Measurements from ENCODE around the gene EIF5A. TPM values are rescaled to one million over a fixed set of nuclear protein-coding genes. Genes with fewer than 3 reads are reported as not detected.

EIF5A gene
- polyA plus RNA-seq, 4 donors = 238 to 606 (median 340) TPM

- Histone ChIP-seq H3K4me1 (ENCODE audit: control insufficient read depth in 3 of 3, insufficient read depth in 2 of 3, low read depth in 1 of 3, low read length in 2 of 3) (peaks cover 5 to 27% (median 9%) of the 10 kb centered on the region in 3 donors), H3K36me3 (ENCODE audit: control insufficient read depth in 3 of 3, insufficient read depth in 2 of 3, low read depth in 1 of 3, low read length in 3 of 3) (peaks cover 7 to 74% (median 26%) of the 10 kb centered on the region in 3 donors), H3K27ac (ENCODE audit: low read depth in 1 of 3, low read length in 2 of 3) (peak overlapping the region in 2 of 3 donors; percentile 85 to 93), H3K9me3 (ENCODE audit: control insufficient read depth in 2 of 2, insufficient read depth in 1 of 2, low read depth in 1 of 2, low read length in 1 of 2) (no peaks in the 10 kb centered on the region), H3K4me3 (ENCODE audit: low read depth in 1 of 3, low read length in 3 of 3) (peak overlapping the region; percentile 79 to 99 (median 97)), H3K27me3 (ENCODE audit: control insufficient read depth in 3 of 3, insufficient read depth in 3 of 3, low read length in 3 of 3) (no peaks in the 10 kb centered on the region)
- FAIRE-seq (no peak), DNase-seq (no peak)
- WGBS, 3 donors = 36 to 44% (median 44%) methylated on average over 9 of the region's 9 CpGs
Observed at GRCh38 chr17:7313890-7314718, 6.7 kb downstream of the EIF5A start.

- DNase-seq = peak; percentile 90 to 98
- H3K4me3 ChIP-seq (ENCODE audit: low read depth in 1 of 3, low read length in 3 of 3) = peak within 1 kb of the TSS; percentile 79 to 99 (median 97)
- H3K4me1 ChIP-seq (ENCODE audit: control insufficient read depth in 3 of 3, insufficient read depth in 2 of 3, low read depth in 1 of 3, low read length in 2 of 3) = peaks cover 4 to 19% (median 5%) of the 10 kb centered on the region in 3 donors
- no peak for FAIRE-seq
- H3K36me3 ChIP-seq (ENCODE audit: control insufficient read depth in 3 of 3, insufficient read depth in 2 of 3, low read depth in 1 of 3, low read length in 3 of 3) = peaks cover 7 to 70% (median 22%) of the 10 kb centered on the region in 3 donors
- WGBS, 3 donors = 0 to 1% (median 0%) methylated on average over 51 to 95 of the region's 95 CpGs
- peak within 1 kb of the TSS; percentile 93 to 95 (median 93) for H3K27ac ChIP-seq (ENCODE audit: low read depth in 1 of 3, low read length in 2 of 3)
- H3K27me3 ChIP-seq (ENCODE audit: control insufficient read depth in 3 of 3, insufficient read depth in 3 of 3, low read length in 3 of 3) = no peaks in the 10 kb centered on the region
- H3K9me3 ChIP-seq (ENCODE audit: control insufficient read depth in 2 of 2, insufficient read depth in 1 of 2, low read depth in 1 of 2, low read length in 1 of 2) = no peaks in the 10 kb centered on the region
Observed at GRCh38 chr17:7314719-7315569, 7.5 kb downstream of the EIF5A start, which contains the start of gene GPS2. GPS2 (minus strand) TSS chr17:7315360; CDS start chr17:7315052, 308 bp downstream.

- WGBS, 3 donors = 19 to 37% (median 31%) methylated on average over 30 of the region's 30 CpGs
- Histone ChIP-seq H3K27ac (ENCODE audit: low read depth in 1 of 3, low read length in 2 of 3) (peak overlapping the region; percentile 93 to 95 (median 93)), H3K36me3 (ENCODE audit: control insufficient read depth in 3 of 3, insufficient read depth in 2 of 3, low read depth in 1 of 3, low read length in 3 of 3) (peaks cover 7 to 74% (median 18%) of the 10 kb centered on the region in 3 donors), H3K4me1 (ENCODE audit: control insufficient read depth in 3 of 3, insufficient read depth in 2 of 3, low read depth in 1 of 3, low read length in 2 of 3) (peaks cover 3 to 16% (median 3%) of the 10 kb centered on the region in 3 donors), H3K9me3 (ENCODE audit: control insufficient read depth in 2 of 2, insufficient read depth in 1 of 2, low read depth in 1 of 2, low read length in 1 of 2) (no peaks in the 10 kb centered on the region), H3K4me3 (ENCODE audit: low read depth in 1 of 3, low read length in 3 of 3) (peak overlapping the region; percentile 79 to 99 (median 97)), H3K27me3 (ENCODE audit: control insufficient read depth in 3 of 3, insufficient read depth in 3 of 3, low read length in 3 of 3) (no peaks in the 10 kb centered on the region)
- FAIRE-seq (no peak), DNase-seq (no peak)
Observed at GRCh38 chr17:7315570-7316235, 8.3 kb downstream of the EIF5A start.

GRCh38 chr17:7317161-7317803 is 9.9 kb downstream of the EIF5A start:
- H3K27me3 ChIP-seq (ENCODE audit: control insufficient read depth in 3 of 3, insufficient read depth in 3 of 3, low read length in 3 of 3) = no peaks in the 10 kb centered on the region
- no peaks in the 10 kb centered on the region for H3K9me3 ChIP-seq (ENCODE audit: control insufficient read depth in 2 of 2, insufficient read depth in 1 of 2, low read depth in 1 of 2, low read length in 1 of 2)
- DNase-seq (no peak), FAIRE-seq (no peak)
- H3K4me3 ChIP-seq (ENCODE audit: low read depth in 1 of 3, low read length in 3 of 3) = no peak overlapping the region
- H3K4me1 ChIP-seq (ENCODE audit: control insufficient read depth in 3 of 3, insufficient read depth in 2 of 3, low read depth in 1 of 3, low read length in 2 of 3) = peaks cover 3 to 16% (median 3%) of the 10 kb centered on the region in 3 donors
- no peak overlapping the region for H3K27ac ChIP-seq (ENCODE audit: low read depth in 1 of 3, low read length in 2 of 3)
- 88 to 89% (median 88%) methylated on average over 16 of the region's 16 CpGs for WGBS, 3 donors
- H3K36me3 ChIP-seq (ENCODE audit: control insufficient read depth in 3 of 3, insufficient read depth in 2 of 3, low read depth in 1 of 3, low read length in 3 of 3) = peaks cover 7 to 76% (median 14%) of the 10 kb centered on the region in 3 donors

GRCh38 chr17:7318121-7318860 is 10.9 kb downstream of the EIF5A start:
- WGBS, 3 donors = 52 to 82% (median 67%) methylated on average over 12 to 13 of the region's 13 CpGs
- FAIRE-seq (no peak), DNase-seq (peak in 1 of 2 donors; percentile 43)
- Histone ChIP-seq H3K27me3 (ENCODE audit: control insufficient read depth in 3 of 3, insufficient read depth in 3 of 3, low read length in 3 of 3) (no peaks in the 10 kb centered on the region), H3K4me1 (ENCODE audit: control insufficient read depth in 3 of 3, insufficient read depth in 2 of 3, low read depth in 1 of 3, low read length in 2 of 3) (peaks cover 3 to 16% (median 3%) of the 10 kb centered on the region in 3 donors), H3K36me3 (ENCODE audit: control insufficient read depth in 3 of 3, insufficient read depth in 2 of 3, low read depth in 1 of 3, low read length in 3 of 3) (peaks cover 8 to 76% (median 10%) of the 10 kb centered on the region in 3 donors), H3K9me3 (ENCODE audit: control insufficient read depth in 2 of 2, insufficient read depth in 1 of 2, low read depth in 1 of 2, low read length in 1 of 2) (no peaks in the 10 kb centered on the region), H3K27ac (ENCODE audit: low read depth in 1 of 3, low read length in 2 of 3) (no peak overlapping the region), H3K4me3 (ENCODE audit: low read depth in 1 of 3, low read length in 3 of 3) (no peak overlapping the region)

GRCh38 chr17:7321466-7321865 is 14.0 kb downstream of the EIF5A start:
- H3K36me3 ChIP-seq (ENCODE audit: control insufficient read depth in 3 of 3, insufficient read depth in 2 of 3, low read depth in 1 of 3, low read length in 3 of 3) = peaks cover 7 to 91% (median 10%) of the 10 kb centered on the region in 3 donors
- 93 to 96% (median 93%) methylated on average over 15 of the region's 15 CpGs for WGBS, 3 donors
- DNase-seq (no peak), FAIRE-seq (no peak)
- H3K27me3 ChIP-seq (ENCODE audit: control insufficient read depth in 3 of 3, insufficient read depth in 3 of 3, low read length in 3 of 3) = no peaks in the 10 kb centered on the region
- no peak overlapping the region for H3K4me3 ChIP-seq (ENCODE audit: low read depth in 1 of 3, low read length in 3 of 3)
- H3K9me3 ChIP-seq (ENCODE audit: control insufficient read depth in 2 of 2, insufficient read depth in 1 of 2, low read depth in 1 of 2, low read length in 1 of 2) = no peaks in the 10 kb centered on the region
- H3K27ac ChIP-seq (ENCODE audit: low read depth in 1 of 3, low read length in 2 of 3) = no peak overlapping the region
- H3K4me1 ChIP-seq (ENCODE audit: control insufficient read depth in 3 of 3, insufficient read depth in 2 of 3, low read depth in 1 of 3, low read length in 2 of 3) = peaks cover 0 to 3% (median 0%) of the 10 kb centered on the region in 3 donors

- no peaks in the 10 kb centered on the region for H3K9me3 ChIP-seq (ENCODE audit: control insufficient read depth in 2 of 2, insufficient read depth in 1 of 2, low read depth in 1 of 2, low read length in 1 of 2)
- no peak overlapping the region for H3K27ac ChIP-seq (ENCODE audit: low read depth in 1 of 3, low read length in 2 of 3)
- H3K27me3 ChIP-seq (ENCODE audit: control insufficient read depth in 3 of 3, insufficient read depth in 3 of 3, low read length in 3 of 3) = no peaks in the 10 kb centered on the region
- H3K4me1 ChIP-seq (ENCODE audit: control insufficient read depth in 3 of 3, insufficient read depth in 2 of 3, low read depth in 1 of 3, low read length in 2 of 3) = peaks cover 0 to 3% (median 0%) of the 10 kb centered on the region in 3 donors
- H3K36me3 ChIP-seq (ENCODE audit: control insufficient read depth in 3 of 3, insufficient read depth in 2 of 3, low read depth in 1 of 3, low read length in 3 of 3) = peaks cover 5 to 92% (median 8%) of the 10 kb centered on the region in 3 donors
- FAIRE-seq = no peak
- WGBS, 3 donors = 91 to 96% (median 93%) methylated on average over 21 to 22 of the region's 22 CpGs
- H3K4me3 ChIP-seq (ENCODE audit: low read depth in 1 of 3, low read length in 3 of 3) = no peak overlapping the region
- no peak for DNase-seq
Observed at GRCh38 chr17:7322520-7323194, 15.2 kb downstream of the EIF5A start.
